Keratinocyte (primary cell): ENCODE results near the gene CECR2. TPM values are rescaled to one million over a fixed set of nuclear protein-coding genes. Genes with fewer than 3 reads are reported as not detected.

Experiments
- DNase-seq: peaks from one replicate; pipeline ENCODE4 v3.0.0-alpha.2; 2011; ENCODE audit warnings: low read depth, missing footprints, low spot score
- FAIRE-seq: peaks from 2 replicates; lab custom pipeline; 2011; peaks lifted over from hg19 to GRCh38; lab: Jason Lieb, UNC
- H2AFZ ChIP-seq: 2 replicates; pipeline ENCODE4 v1.6.0; 2012; ENCODE audit warnings: low read length, control low read depth, inconsistent platforms; ENCODE audit not compliant: control insufficient read depth
- H3K27ac ChIP-seq: 2 replicates; pipeline ENCODE4 v1.5.1; 2011; ENCODE audit warnings: low read length; ENCODE audit not compliant: control insufficient read depth, insufficient read depth
- H3K27me3 ChIP-seq: 3 replicates; pipeline ENCODE4 v1.6.0; 2011; ENCODE audit warnings: low read length; ENCODE audit not compliant: control insufficient read depth, insufficient read depth; ENCODE audit errors: extremely low read depth
- H3K36me3 ChIP-seq, 2 experiments: 2 replicates in 1 of 2; 3 replicates in 1 of 2; pipeline ENCODE4 v1.5.1; 2011; ENCODE audit warnings: low read length in 2 of 2, mild to moderate bottlenecking in 1 of 2; ENCODE audit not compliant: control insufficient read depth in 2 of 2, insufficient read depth in 2 of 2; ENCODE audit errors: extremely low read depth in 1 of 2
- H3K4me1 ChIP-seq: 3 replicates; pipeline ENCODE4 v1.5.1; 2011; ENCODE audit warnings: low read length; ENCODE audit not compliant: control insufficient read depth, insufficient read depth; ENCODE audit errors: extremely low read depth
- H3K4me2 ChIP-seq: 3 replicates; pipeline ENCODE4 v1.6.0; 2011; ENCODE audit warnings: low read depth, low read length; ENCODE audit not compliant: control insufficient read depth, insufficient read depth; ENCODE audit errors: extremely low read depth
- H3K4me3 ChIP-seq, 3 experiments: fragments of 200-600 bp in 1 of 3; sonication (generic) in 1 of 3; 2 replicates in 2 of 3; 3 replicates in 1 of 3; pipeline ENCODE4 v1.5.1; 2011 to 2016; ENCODE audit warnings: low read length in 3 of 3, mild to moderate bottlenecking in 3 of 3, control low read depth in 2 of 3, inconsistent platforms in 1 of 3, low read depth in 1 of 3, mixed read lengths in 1 of 3, mixed run types in 1 of 3, moderate library complexity in 1 of 3; ENCODE audit not compliant: control insufficient read depth in 2 of 3, insufficient read depth in 2 of 3; ENCODE audit errors: extremely low read depth in 1 of 3
- H3K79me2 ChIP-seq: 2 replicates; pipeline ENCODE4 v1.6.0; 2012; ENCODE audit warnings: low read length; ENCODE audit not compliant: control insufficient read depth, insufficient read depth
- H3K9ac ChIP-seq: 3 replicates; pipeline ENCODE4 v1.6.0; 2011; ENCODE audit warnings: low read length; ENCODE audit not compliant: control insufficient read depth, insufficient read depth; ENCODE audit errors: extremely low read depth
- H3K9me1 ChIP-seq: 3 replicates; pipeline ENCODE4 v1.6.0; 2011; ENCODE audit warnings: low read length; ENCODE audit not compliant: control insufficient read depth, insufficient read depth; ENCODE audit errors: extremely low read depth
- H3K9me3 ChIP-seq: 2 replicates; pipeline ENCODE4 v1.5.1; 2012; ENCODE audit warnings: low read depth, low read length; ENCODE audit not compliant: control insufficient read depth
- H4K20me1 ChIP-seq: 3 replicates; pipeline ENCODE4 v1.6.0; 2011; ENCODE audit warnings: low read length; ENCODE audit not compliant: control insufficient read depth, insufficient read depth; ENCODE audit errors: extremely low read depth
- EZH2 ChIP-seq: IDR thresholded peaks from one replicate; pipeline ENCODE4 v1.6.1; 2012; ENCODE audit warnings: inconsistent platforms, mild to moderate bottlenecking, low read length, moderate library complexity
- dilution Hi-C: fragments of 300-500 bp; cut with MboI; formaldehyde crosslinking; loops from one replicate; pipeline ENCODE4 v1.7.0; 2020; ENCODE audit warnings: low sequenced_read_pairs; ENCODE audit not compliant: extremely low pct_ligation_motif_present
- polyA plus RNA-seq, 5 experiments: library from polyadenylated mRNA; depleted of rRNA in 3 of 5; stranded (reverse) in 3 of 5; stranded (forward) in 1 of 5; unstranded in 1 of 5; fragments of >200 nt; gene quantifications; 1 replicate in 1 of 5; 2 replicates in 3 of 5; 3 replicates in 1 of 5; pipeline versions ENCODE4 v1.2.1 to v1.2.3, GENCODE V29; 2011 to 2012; ENCODE audit warnings: missing spikeins in 2 of 5, low read depth in 1 of 5, low replicate concordance in 1 of 5
- TF ChIP-seq, protein P1 (sequence below), 3 experiments: IDR thresholded peaks in 1 of 3; conservative IDR thresholded peaks in 1 of 3; optimal IDR thresholded peaks in 1 of 3; 2 replicates in 2 of 3; 3 replicates in 1 of 3; pipeline versions ENCODE3 to v1.5.1; 2011; ENCODE audit warnings: low read length in 3 of 3, mild to moderate bottlenecking in 3 of 3, moderate library complexity in 2 of 3, control low read depth in 1 of 3, inconsistent platforms in 1 of 3; ENCODE audit not compliant: insufficient read depth in 2 of 3; ENCODE audit errors: extremely low read depth in 1 of 3

Gene CECR2
- polyA plus RNA-seq, 1 donor (not counting 4 experiments of a cell fraction or from before 2014, with no cell fraction given): not detected

DNA sequence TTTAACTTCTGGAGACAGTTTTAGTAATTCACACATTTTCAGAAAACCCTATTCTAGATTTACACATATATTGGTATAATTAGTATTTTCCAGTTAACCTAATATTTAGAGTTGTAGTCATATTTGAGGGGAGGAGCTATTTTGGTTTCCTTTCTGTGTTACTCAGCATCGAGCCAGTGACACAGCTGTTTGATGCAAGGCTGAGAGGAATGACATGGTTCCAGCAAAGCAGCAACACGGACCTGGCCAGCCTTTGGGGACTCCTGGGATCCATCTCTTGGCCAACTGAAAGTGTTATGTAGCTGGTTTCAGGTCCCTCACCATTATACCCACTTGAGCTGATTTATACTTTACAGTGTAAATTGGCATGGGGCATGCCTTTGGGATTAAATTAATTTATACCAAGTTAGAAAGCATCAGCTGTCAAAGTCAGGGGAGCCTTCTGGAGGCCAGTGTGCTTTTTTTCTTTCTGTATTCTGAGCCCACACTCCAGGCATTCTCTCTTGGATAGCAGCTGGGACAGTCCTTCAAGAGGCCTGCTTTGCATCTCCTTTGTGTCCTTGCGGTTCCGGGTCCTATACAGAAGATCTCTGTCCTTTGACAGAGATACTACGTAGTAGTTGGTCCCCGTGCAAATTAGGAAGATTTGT is 102.8 kb downstream of the CECR2 start:
- no peaks in the 10 kb centered on the region for H3K79me2 ChIP-seq
- FAIRE-seq (no peak), DNase-seq (no peak)
- no peak overlapping the region for H3K4me2 ChIP-seq
- no peak overlapping the region for H3K9ac ChIP-seq
- TF ChIP-seq, protein P1, sequence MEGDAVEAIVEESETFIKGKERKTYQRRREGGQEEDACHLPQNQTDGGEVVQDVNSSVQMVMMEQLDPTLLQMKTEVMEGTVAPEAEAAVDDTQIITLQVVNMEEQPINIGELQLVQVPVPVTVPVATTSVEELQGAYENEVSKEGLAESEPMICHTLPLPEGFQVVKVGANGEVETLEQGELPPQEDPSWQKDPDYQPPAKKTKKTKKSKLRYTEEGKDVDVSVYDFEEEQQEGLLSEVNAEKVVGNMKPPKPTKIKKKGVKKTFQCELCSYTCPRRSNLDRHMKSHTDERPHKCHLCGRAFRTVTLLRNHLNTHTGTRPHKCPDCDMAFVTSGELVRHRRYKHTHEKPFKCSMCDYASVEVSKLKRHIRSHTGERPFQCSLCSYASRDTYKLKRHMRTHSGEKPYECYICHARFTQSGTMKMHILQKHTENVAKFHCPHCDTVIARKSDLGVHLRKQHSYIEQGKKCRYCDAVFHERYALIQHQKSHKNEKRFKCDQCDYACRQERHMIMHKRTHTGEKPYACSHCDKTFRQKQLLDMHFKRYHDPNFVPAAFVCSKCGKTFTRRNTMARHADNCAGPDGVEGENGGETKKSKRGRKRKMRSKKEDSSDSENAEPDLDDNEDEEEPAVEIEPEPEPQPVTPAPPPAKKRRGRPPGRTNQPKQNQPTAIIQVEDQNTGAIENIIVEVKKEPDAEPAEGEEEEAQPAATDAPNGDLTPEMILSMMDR (optimal IDR thresholded peaks at IDR 0.05 in 1 of 3, IDR thresholded peaks at IDR 0.05 in 1 of 3, conservative IDR thresholded peaks at IDR 0.05 in 1 of 3; ENCODE audit: extremely low read depth in 1 of 3, insufficient read depth in 2 of 3, low read length in 3 of 3): no peak
- no peak for TF ChIP-seq EZH2
- dilution Hi-C loops: no loop called here
- H3K9me1 ChIP-seq: no peaks in the 10 kb centered on the region
- no peaks in the 10 kb centered on the region for H4K20me1 ChIP-seq
- H3K27me3 ChIP-seq: peaks cover 3% of the 10 kb centered on the region
- H2AFZ ChIP-seq: no peak overlapping the region
- no peak overlapping the region for H3K27ac ChIP-seq
- H3K9me3 ChIP-seq: no peaks in the 10 kb centered on the region
- no peaks in the 10 kb centered on the region for H3K4me1 ChIP-seq
- no peak overlapping the region for H3K4me3 ChIP-seq
- no peaks in the 10 kb centered on the region for H3K36me3 ChIP-seq

DNA sequence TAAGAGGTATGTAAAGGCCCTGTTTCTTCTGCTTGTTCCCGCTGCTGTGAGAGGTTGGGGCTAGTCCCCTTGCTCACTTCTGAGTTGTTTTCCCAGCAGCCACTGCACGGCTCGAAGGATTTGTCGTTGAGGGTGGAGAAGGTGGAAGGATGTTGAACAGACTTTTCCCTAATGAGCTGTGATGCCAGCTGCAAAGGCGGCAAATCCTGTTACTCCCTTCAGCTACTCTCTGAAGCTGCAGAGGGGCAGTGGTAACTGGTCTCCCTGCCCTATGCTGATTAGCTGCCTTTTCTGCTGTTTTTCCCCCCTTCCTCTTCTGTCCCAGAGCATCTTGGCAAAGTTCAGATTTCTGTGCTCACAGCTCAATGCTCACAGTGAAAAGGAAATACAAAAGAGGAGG is 103.7 kb downstream of the CECR2 start:
- no peak overlapping the region for H3K9ac ChIP-seq
- no peak for FAIRE-seq
- TF ChIP-seq, protein P1 (optimal IDR thresholded peaks at IDR 0.05 in 1 of 3, IDR thresholded peaks at IDR 0.05 in 1 of 3, conservative IDR thresholded peaks at IDR 0.05 in 1 of 3; ENCODE audit: extremely low read depth in 1 of 3, insufficient read depth in 2 of 3, low read length in 3 of 3): no peak
- no peak for TF ChIP-seq EZH2
- no peaks in the 10 kb centered on the region for H3K4me1 ChIP-seq
- no peaks in the 10 kb centered on the region for H3K9me1 ChIP-seq
- H4K20me1 ChIP-seq: no peaks in the 10 kb centered on the region
- H3K27me3 ChIP-seq: peaks cover 3% of the 10 kb centered on the region
- dilution Hi-C loops: no loop called here
- no peaks in the 10 kb centered on the region for H3K79me2 ChIP-seq
- no peak overlapping the region for H3K4me3 ChIP-seq
- no peak overlapping the region for H3K4me2 ChIP-seq
- H2AFZ ChIP-seq: no peak overlapping the region
- DNase-seq: no peak
- H3K36me3 ChIP-seq: no peaks in the 10 kb centered on the region
- H3K27ac ChIP-seq: no peak overlapping the region
- H3K9me3 ChIP-seq: no peaks in the 10 kb centered on the region
